B cell (primary cell): ENCODE results near the gene OR6P1.

Source experiments
- CTCF ChIP-seq: fragments of 200-600 bp; IDR thresholded peaks from one replicate; pipeline ENCODE4 v1.8.0; 2022; ENCODE audit warnings: antibody characterized with exemption, mild to moderate bottlenecking
- EZH2 ChIP-seq: IDR thresholded peaks from 2 replicates; pipeline ENCODE4 v1.6.1; 2012; ENCODE audit warnings: borderline replicate concordance, low read depth, mild to moderate bottlenecking, moderate library complexity, low read length; ENCODE audit not compliant: insufficient read depth, poor library complexity, severe bottlenecking

GRCh38 chr1:158516966-158517365 lies 53.4 kb downstream of the OR6P1 start:
- TF ChIP-seq EZH2 (no peak), CTCF (no peak)
